Measurements from ENCODE around the gene INO80B.
"Not testable (repeated sequence)": the region's sequence is repeated elsewhere in the genome, so short reads cannot be mapped to it uniquely, and the experiment has no call there.

Gene INO80B

GRCh38 chr2:74454654-74455511, at the start of gene INO80B:
TSS of gene INO80B (plus strand) at chr2:74455087. CDS start at chr2:74455117, 30 bp downstream.
- peak; percentile 90 to 94 (median 94) for DNase-seq (ENCODE audit: low read depth in 2 of 3, low spot score in 2 of 3)

GRCh38 chr2:74406035-74406434, 48.9 kb upstream of the INO80B start:
- no peak for DNase-seq (ENCODE audit: low read depth in 2 of 3, low spot score in 2 of 3)

GRCh38 chr2:74407682-74408081, 47.2 kb upstream of the INO80B start:
- DNase-seq (ENCODE audit: low read depth in 2 of 3, low spot score in 2 of 3): no peak

- DNase-seq (ENCODE audit: low read depth in 2 of 3, low spot score in 2 of 3): no peak
Observed at GRCh38 chr2:74413001-74413698, 41.7 kb upstream of the INO80B start.

GRCh38 chr2:74414441-74414840, 40.4 kb upstream of the INO80B start:
- DNase-seq (ENCODE audit: low read depth in 2 of 3, low spot score in 2 of 3): no peak

GRCh38 chr2:74414881-74415761, 39.8 kb upstream of the INO80B start:
- DNase-seq (ENCODE audit: low read depth in 2 of 3, low spot score in 2 of 3): no peak

GRCh38 chr2:74415762-74416395, 39.0 kb upstream of the INO80B start:
- DNase-seq (ENCODE audit: low read depth in 2 of 3, low spot score in 2 of 3): no peak

- no peak for DNase-seq (ENCODE audit: low read depth in 2 of 3, low spot score in 2 of 3)
Observed at GRCh38 chr2:74416778-74417177, 38.1 kb upstream of the INO80B start.

- DNase-seq (ENCODE audit: low read depth in 2 of 3, low spot score in 2 of 3): no peak
Observed at GRCh38 chr2:74417197-74417596, 37.7 kb upstream of the INO80B start.

GRCh38 chr2:74417763-74418162, 37.1 kb upstream of the INO80B start:
- no peak for DNase-seq (ENCODE audit: low read depth in 2 of 3, low spot score in 2 of 3)

- no peak for DNase-seq (ENCODE audit: low read depth in 2 of 3, low spot score in 2 of 3)
Observed at GRCh38 chr2:74418312-74418711, 36.6 kb upstream of the INO80B start.

- no peak for DNase-seq (ENCODE audit: low read depth in 2 of 3, low spot score in 2 of 3)
Observed at GRCh38 chr2:74419345-74419744, 35.5 kb upstream of the INO80B start.

GRCh38 chr2:74420006-74420405, 34.9 kb upstream of the INO80B start:
- DNase-seq (ENCODE audit: low read depth in 2 of 3, low spot score in 2 of 3): no peak

- not testable (repeated sequence) for DNase-seq (ENCODE audit: low read depth in 2 of 3, low spot score in 2 of 3)
Observed at GRCh38 chr2:74420443-74421103, 34.3 kb upstream of the INO80B start.

- DNase-seq (ENCODE audit: low read depth in 2 of 3, low spot score in 2 of 3): peak; percentile 88 to 97 (median 93)
Observed at GRCh38 chr2:74421221-74421870, 33.5 kb upstream of the INO80B start, which contains the start of the genes C2orf81 and WDR54. TSS of gene C2orf81 (minus strand) at chr2:74421619. CDS start at chr2:74421560, 59 bp downstream. TSS of gene WDR54 (plus strand) at chr2:74421730. CDS start at chr2:74422154, 424 bp downstream.

GRCh38 chr2:74423231-74424095, 31.4 kb upstream of the INO80B start:
- no peak for DNase-seq (ENCODE audit: low read depth in 2 of 3, low spot score in 2 of 3)

GRCh38 chr2:74424139-74424992, 30.5 kb upstream of the INO80B start:
- DNase-seq (ENCODE audit: low read depth in 2 of 3, low spot score in 2 of 3): no peak

- no peak for DNase-seq (ENCODE audit: low read depth in 2 of 3, low spot score in 2 of 3)
Observed at GRCh38 chr2:74424995-74425406, 29.9 kb upstream of the INO80B start.

Data from activated CD8-positive, alpha-beta memory T cell treated with anti-CD3 and anti-CD28 coated beads for 48 hours (primary cell).